HG03521 (cell line): ENCODE data around the gene ZNF837.
"Not testable (repeated sequence)": the region's sequence is repeated elsewhere in the genome, so short reads cannot be mapped to it uniquely, and the experiment has no call there.

Source experiments
- ATAC-seq: cut with Tn5 transposase; IDR thresholded peaks from one replicate; pipeline ENCODE4 v1.9.1; 2021; ENCODE audit warnings: mild to moderate bottlenecking, moderate library complexity; ENCODE audit not compliant: unreplicated experiment

The ZNF837 gene

GRCh38 chr19:58351990-58352755 lies 28.7 kb downstream of the ZNF837 start:
- no peak for ATAC-seq

GRCh38 chr19:58351558-58351878 lies 29.3 kb downstream of the ZNF837 start:
- no peak for ATAC-seq

- ATAC-seq, result no peak
Measured at GRCh38 chr19:58350871-58351557, 29.8 kb downstream of the ZNF837 start.

GRCh38 chr19:58350001-58350861 lies 30.6 kb downstream of the ZNF837 start:
- ATAC-seq, result no peak

- ATAC-seq, result no peak
Measured at GRCh38 chr19:58349590-58349989, 31.2 kb downstream of the ZNF837 start.

- not testable (repeated sequence) for ATAC-seq
Measured at GRCh38 chr19:58348080-58348479, 32.8 kb downstream of the ZNF837 start.

- peak; percentile 93 for ATAC-seq
Measured at GRCh38 chr19:58346961-58347929, 33.6 kb downstream of the ZNF837 start.

GRCh38 chr19:58345558-58345957 lies 35.3 kb downstream of the ZNF837 start:
- no peak for ATAC-seq

- ATAC-seq, result no peak
Measured at GRCh38 chr19:58338825-58339558, 41.8 kb downstream of the ZNF837 start.

GRCh38 chr19:58338336-58338735 lies 42.5 kb downstream of the ZNF837 start:
- no peak for ATAC-seq

GRCh38 chr19:58336820-58337219 lies 44.0 kb downstream of the ZNF837 start:
- ATAC-seq, result no peak

- no peak for ATAC-seq
Measured at GRCh38 chr19:58336216-58336615, 44.6 kb downstream of the ZNF837 start.

- no peak for ATAC-seq
Measured at GRCh38 chr19:58335630-58336029, 45.2 kb downstream of the ZNF837 start.

- ATAC-seq, result no peak
Measured at GRCh38 chr19:58334691-58335249, 46.1 kb downstream of the ZNF837 start.

GRCh38 chr19:58332697-58333096 lies 48.1 kb downstream of the ZNF837 start:
- ATAC-seq, result no peak

- no peak for ATAC-seq
Measured at GRCh38 chr19:58330458-58330857, 50.4 kb downstream of the ZNF837 start.

GRCh38 chr19:58328999-58329398 lies 51.8 kb downstream of the ZNF837 start:
- ATAC-seq, result no peak

- ATAC-seq, result peak; percentile 78
Measured at GRCh38 chr19:58326914-58327726, 53.7 kb downstream of the ZNF837 start, which contains the start of gene ZSCAN22. TSS of gene ZSCAN22 (plus strand) at chr19:58326994. CDS start at chr19:58334803, 7,809 bp downstream.
